Activated CD4-positive, alpha-beta memory T cell treated with anti-CD3 and anti-CD28 coated beads, Interleukin-2, amount 10 ng/mL, durations not matched to agents 7 days and 5 days (primary cell): ENCODE data around the gene CDK5R1. TPM values are rescaled to one million over a fixed set of nuclear protein-coding genes. Genes with fewer than 3 reads are reported as not detected.
"Not testable (repeated sequence)": the region's sequence is repeated elsewhere in the genome, so short reads cannot be mapped to it uniquely, and the experiment has no call there.

Source experiments
- CTCF ChIA-PET: fragments of 350-600 bp; sonication (Branson Sonifier 250); formaldehyde crosslinking; loops from one replicate; lab custom pipeline; 2021; ENCODE audit warnings: antibody characterized with exemption, inconsistent platforms; lab: Charles Lee
- POLR2A ChIA-PET: fragments of 350-600 bp; sonication (Branson Sonifier 250); formaldehyde crosslinking; loops from one replicate; lab custom pipeline; 2021; ENCODE audit warnings: antibody characterized with exemption; lab: Charles Lee
- DNase-seq: peaks from one replicate; pipeline ENCODE4 v3.0.0-alpha.2; 2020
- H3K27ac Mint-ChIP-seq: one replicate; pipeline ENCODE4 v1.8.0; 2021; ENCODE audit warnings: mild to moderate bottlenecking, mixed read lengths
- H3K27me3 Mint-ChIP-seq: one replicate; pipeline ENCODE4 v1.8.0; 2021; ENCODE audit warnings: mixed read lengths
- H3K36me3 Mint-ChIP-seq: one replicate; pipeline ENCODE4 v1.8.0; 2021; ENCODE audit warnings: low read depth, mixed read lengths
- H3K4me1 Mint-ChIP-seq: one replicate; pipeline ENCODE4 v1.8.0; 2021; ENCODE audit warnings: mixed read lengths
- H3K4me3 Mint-ChIP-seq: one replicate; pipeline ENCODE4 v1.8.0; 2021; ENCODE audit warnings: mild to moderate bottlenecking, mixed read lengths
- H3K9me3 Mint-ChIP-seq: one replicate; pipeline ENCODE4 v1.8.0; 2021; ENCODE audit warnings: mixed read lengths
- total RNA-seq, 2 experiments: library from RNA; stranded (reverse); gene quantifications; one replicate each; pipeline ENCODE4 v1.2.3, GENCODE V29; 2021

The CDK5R1 gene
- total RNA-seq, 2 experiments from 2014 or later, result 7.4 to 7.9 TPM

- Mint-ChIP-seq H3K4me3 (peak overlapping the region; percentile 55), H3K27me3 (peaks cover 7% of the 10 kb centered on the region), H3K27ac (peak overlapping the region; percentile 93), H3K4me1 (peaks cover 72% of the 10 kb centered on the region), H3K9me3 (no peaks in the 10 kb centered on the region), H3K36me3 (peaks cover 4% of the 10 kb centered on the region)
- ChIA-PET CTCF (interaction anchor here (0.7 to 2.5 kb wide), 13 partner anchors 13 to 1188 kb away, joined by 3 to 11 read pairs (median 3); partner anchors contain the start of genes MYO1D and PSMD11), POLR2A (interaction anchor here (1.4 to 3.4 kb wide), 8 partner anchors 12 to 78 kb away, joined by 4 to 36 read pairs (median 8); partner anchors contain the start of genes CDK5R1 and PSMD11)
- peak; percentile 61 for DNase-seq
Observed at GRCh38 chr17:32523017-32523680, 36.4 kb downstream of the CDK5R1 start.

GRCh38 chr17:32523827-32524552, 37.2 kb downstream of the CDK5R1 start:
- Mint-ChIP-seq H3K27me3 (peaks cover 7% of the 10 kb centered on the region), H3K4me1 (peaks cover 72% of the 10 kb centered on the region), H3K9me3 (no peaks in the 10 kb centered on the region), H3K27ac (peak overlapping the region; percentile 93), H3K4me3 (peak overlapping the region; percentile 55), H3K36me3 (peaks cover 4% of the 10 kb centered on the region)
- POLR2A ChIA-PET, result interaction anchor here (0.9 to 3.4 kb wide), 9 partner anchors 13 to 79 kb away, joined by 3 to 36 read pairs (median 7); partner anchors contain the start of genes CDK5R1 and PSMD11
- DNase-seq, result peak; percentile 39
- CTCF ChIA-PET, result interaction anchor here (0.7 to 2.5 kb wide), 16 partner anchors 10 to 1189 kb away, joined by 3 to 11 read pairs (median 3); partner anchors contain the start of gene MYO1D

- H3K36me3 Mint-ChIP-seq, H3K4me3 Mint-ChIP-seq, H3K27me3 Mint-ChIP-seq, H3K9me3 Mint-ChIP-seq, DNase-seq: not testable (repeated sequence)
- H3K4me1 Mint-ChIP-seq, result peaks cover 75% of the 10 kb centered on the region
- peak overlapping the region; percentile 93 for H3K27ac Mint-ChIP-seq
- ChIA-PET POLR2A (interaction anchor here (0.9 to 3.4 kb wide), 9 partner anchors 14 to 80 kb away, joined by 3 to 36 read pairs (median 7); partner anchors contain the start of genes CDK5R1 and PSMD11), CTCF (interaction anchor here (0.7 to 2.5 kb wide), 12 partner anchors 9 to 414 kb away, joined by 3 to 11 read pairs (median 4); partner anchors contain the start of gene MYO1D)
Observed at GRCh38 chr17:32524553-32524880, 37.7 kb downstream of the CDK5R1 start.

- peaks cover 4% of the 10 kb centered on the region for H3K36me3 Mint-ChIP-seq
- H3K27me3 Mint-ChIP-seq, result peaks cover 7% of the 10 kb centered on the region
- H3K9me3 Mint-ChIP-seq, result no peaks in the 10 kb centered on the region
- H3K4me3 Mint-ChIP-seq, result no peak overlapping the region
- H3K4me1 Mint-ChIP-seq, result peaks cover 71% of the 10 kb centered on the region
- no peak for DNase-seq
- ChIA-PET POLR2A (interaction anchor here (0.9 to 3.4 kb wide), 5 partner anchors 14 to 38 kb away, joined by 3 to 36 read pairs (median 8); partner anchors contain the start of gene CDK5R1), CTCF (interaction anchor here (1.1 kb wide), 1 partner anchor 83 kb away, joined by 3 read pairs; no protein-coding TSS in a partner anchor)
- H3K27ac Mint-ChIP-seq, result no peak overlapping the region
Observed at GRCh38 chr17:32525122-32525521, 38.3 kb downstream of the CDK5R1 start.

- H3K27me3 Mint-ChIP-seq, result peaks cover 7% of the 10 kb centered on the region
- no peak overlapping the region for H3K27ac Mint-ChIP-seq
- no peak overlapping the region for H3K4me3 Mint-ChIP-seq
- peaks cover 55% of the 10 kb centered on the region for H3K4me1 Mint-ChIP-seq
- H3K9me3 Mint-ChIP-seq, result no peaks in the 10 kb centered on the region
- peaks cover 4% of the 10 kb centered on the region for H3K36me3 Mint-ChIP-seq
- no peak for DNase-seq
- POLR2A ChIA-PET, result interaction anchor here (1.3 kb wide), 1 partner anchor 9 kb away, joined by 4 read pairs; no protein-coding TSS in a partner anchor
- CTCF ChIA-PET, result interaction anchor here (0.7 to 1.2 kb wide), 3 partner anchors 43 to 349 kb away, joined by 3 to 4 read pairs (median 3); no protein-coding TSS in a partner anchor
Observed at GRCh38 chr17:32527146-32527545, 40.4 kb downstream of the CDK5R1 start.

- CTCF ChIA-PET, result interaction anchor here (1.1 kb wide), 1 partner anchor 68 kb away, joined by 3 read pairs; no protein-coding TSS in a partner anchor
- POLR2A ChIA-PET, result interaction anchor here (0.9 to 1.9 kb wide), 2 partner anchors 22 to 25 kb away, joined by 3 to 5 read pairs; no protein-coding TSS in a partner anchor
Observed at GRCh38 chr17:32528825-32529224, 42.0 kb downstream of the CDK5R1 start.

GRCh38 chr17:32529604-32530003, 42.8 kb downstream of the CDK5R1 start:
- Mint-ChIP-seq H3K36me3 (peaks cover 4% of the 10 kb centered on the region), H3K27ac (no peak overlapping the region), H3K9me3 (no peaks in the 10 kb centered on the region), H3K4me3 (no peak overlapping the region), H3K27me3 (peaks cover 12% of the 10 kb centered on the region), H3K4me1 (peaks cover 35% of the 10 kb centered on the region)
- no peak for DNase-seq
- ChIA-PET POLR2A (interaction anchor here (0.9 to 1.9 kb wide), 2 partner anchors 21 to 26 kb away, joined by 3 to 5 read pairs; no protein-coding TSS in a partner anchor), CTCF (interaction anchor here (1.1 kb wide), 1 partner anchor 69 kb away, joined by 3 read pairs; no protein-coding TSS in a partner anchor)

More at GRCh38 chr17:32528825-32529224, 42.0 kb downstream of the CDK5R1 start:
- H3K27ac Mint-ChIP-seq, result peak overlapping the region; percentile 44
- no peaks in the 10 kb centered on the region for H3K9me3 Mint-ChIP-seq
- peaks cover 40% of the 10 kb centered on the region for H3K4me1 Mint-ChIP-seq
- peak overlapping the region; percentile 1 for H3K4me3 Mint-ChIP-seq
- DNase-seq, result no peak
- H3K27me3 Mint-ChIP-seq, result peaks cover 12% of the 10 kb centered on the region
- peaks cover 4% of the 10 kb centered on the region for H3K36me3 Mint-ChIP-seq

- ChIA-PET CTCF (interaction anchor here (1.2 kb wide), 1 partner anchor 9 kb away, joined by 3 read pairs; no protein-coding TSS in a partner anchor), POLR2A (no interaction called here)
- H3K27ac Mint-ChIP-seq, result no peak overlapping the region
Observed at GRCh38 chr17:32533296-32533695, 46.5 kb downstream of the CDK5R1 start.

GRCh38 chr17:32536736-32537643, 50.2 kb downstream of the CDK5R1 start:
- no peak overlapping the region for H3K4me3 Mint-ChIP-seq
- no peak for DNase-seq
- no peaks in the 10 kb centered on the region for H3K9me3 Mint-ChIP-seq
- no peaks in the 10 kb centered on the region for H3K36me3 Mint-ChIP-seq
- no peak overlapping the region for H3K27ac Mint-ChIP-seq
- peaks cover 8% of the 10 kb centered on the region for H3K4me1 Mint-ChIP-seq
- ChIA-PET CTCF (no interaction called here), POLR2A (no interaction called here)
- peaks cover 5% of the 10 kb centered on the region for H3K27me3 Mint-ChIP-seq

More at GRCh38 chr17:32533296-32533695, 46.5 kb downstream of the CDK5R1 start:
- peaks cover 21% of the 10 kb centered on the region for H3K4me1 Mint-ChIP-seq
- H3K9me3 Mint-ChIP-seq, result no peaks in the 10 kb centered on the region
- H3K27me3 Mint-ChIP-seq, result peaks cover 5% of the 10 kb centered on the region
- H3K36me3 Mint-ChIP-seq, result no peaks in the 10 kb centered on the region
- no peak overlapping the region for H3K4me3 Mint-ChIP-seq
- DNase-seq, result no peak
